Body of pancreas (tissue), 4 donors: ENCODE results near the gene NAA11.

Source experiments
- POLR2A ChIP-seq, 3 donors: fragments of 450-650 bp; IDR thresholded peaks; one replicate each; pipeline ENCODE4 v1.6.1; 2016; ENCODE audit warnings: antibody characterized with exemption in 3 of 3, mild to moderate bottlenecking in 2 of 3
- TF ChIP-seq, protein P1 (sequence below), 7 experiments: fragments of 450-650 bp in 4 of 7; fragments of 200-600 bp in 3 of 7; sonication (generic) in 3 of 7; IDR thresholded peaks; one replicate each; pipeline ENCODE4 v1.5.1; 2016 to 2019; ENCODE audit warnings: antibody characterized with exemption in 7 of 7

DNA sequence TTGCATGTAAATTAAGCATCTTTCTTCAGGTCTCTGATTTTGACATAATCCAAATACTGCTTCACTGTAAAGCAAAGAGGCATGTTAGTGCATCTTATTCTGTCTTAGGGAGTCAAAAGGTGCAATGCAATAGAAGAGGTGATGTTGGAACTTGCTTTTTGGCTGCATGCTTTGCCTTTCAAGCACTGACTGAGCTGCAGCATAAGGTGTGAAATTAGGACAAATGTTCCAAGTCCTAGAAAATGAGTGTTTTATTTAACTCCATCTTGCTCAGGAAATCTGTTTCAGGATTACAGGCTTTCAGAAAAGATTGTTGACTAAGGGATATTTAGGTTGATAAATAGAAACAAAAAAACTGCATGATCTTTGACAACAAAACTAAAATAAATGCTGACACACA lies 30.8 kb downstream of the NAA11 start:
- TF ChIP-seq, protein P1, sequence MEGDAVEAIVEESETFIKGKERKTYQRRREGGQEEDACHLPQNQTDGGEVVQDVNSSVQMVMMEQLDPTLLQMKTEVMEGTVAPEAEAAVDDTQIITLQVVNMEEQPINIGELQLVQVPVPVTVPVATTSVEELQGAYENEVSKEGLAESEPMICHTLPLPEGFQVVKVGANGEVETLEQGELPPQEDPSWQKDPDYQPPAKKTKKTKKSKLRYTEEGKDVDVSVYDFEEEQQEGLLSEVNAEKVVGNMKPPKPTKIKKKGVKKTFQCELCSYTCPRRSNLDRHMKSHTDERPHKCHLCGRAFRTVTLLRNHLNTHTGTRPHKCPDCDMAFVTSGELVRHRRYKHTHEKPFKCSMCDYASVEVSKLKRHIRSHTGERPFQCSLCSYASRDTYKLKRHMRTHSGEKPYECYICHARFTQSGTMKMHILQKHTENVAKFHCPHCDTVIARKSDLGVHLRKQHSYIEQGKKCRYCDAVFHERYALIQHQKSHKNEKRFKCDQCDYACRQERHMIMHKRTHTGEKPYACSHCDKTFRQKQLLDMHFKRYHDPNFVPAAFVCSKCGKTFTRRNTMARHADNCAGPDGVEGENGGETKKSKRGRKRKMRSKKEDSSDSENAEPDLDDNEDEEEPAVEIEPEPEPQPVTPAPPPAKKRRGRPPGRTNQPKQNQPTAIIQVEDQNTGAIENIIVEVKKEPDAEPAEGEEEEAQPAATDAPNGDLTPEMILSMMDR (IDR thresholded peaks at IDR 0.05): no peak
- no peak for TF ChIP-seq POLR2A (IDR thresholded peaks at IDR 0.05)
